ENCODE data around the gene SLC8A1.

Gene SLC8A1

GRCh38 chr2:40218679-40219078 lies 233.2 kb downstream of the SLC8A1 start:
- TF ChIP-seq ZNF565 (CRISPR knock-in tag; conservative IDR thresholded peaks at IDR 0.05; ENCODE audit: low read depth) (no peak), ARNTL (CRISPR knock-in tag; IDR thresholded peaks at IDR 0.05; ENCODE audit: borderline replicate concordance, low read depth) (no peak), CREB5 (CRISPR knock-in tag; IDR thresholded peaks at IDR 0.05; ENCODE audit: low read depth) (no peak), TCF4 (CRISPR knock-in tag; IDR thresholded peaks at IDR 0.05; ENCODE audit: borderline replicate concordance) (no peak), ZFP30 (CRISPR knock-in tag; IDR thresholded peaks at IDR 0.05) (no peak), CSRNP3 (CRISPR knock-in tag; IDR thresholded peaks at IDR 0.05) (no peak), TOX (CRISPR knock-in tag; IDR thresholded peaks at IDR 0.05; ENCODE audit: borderline replicate concordance) (no peak)
- TF ChIP-seq, protein P1, sequence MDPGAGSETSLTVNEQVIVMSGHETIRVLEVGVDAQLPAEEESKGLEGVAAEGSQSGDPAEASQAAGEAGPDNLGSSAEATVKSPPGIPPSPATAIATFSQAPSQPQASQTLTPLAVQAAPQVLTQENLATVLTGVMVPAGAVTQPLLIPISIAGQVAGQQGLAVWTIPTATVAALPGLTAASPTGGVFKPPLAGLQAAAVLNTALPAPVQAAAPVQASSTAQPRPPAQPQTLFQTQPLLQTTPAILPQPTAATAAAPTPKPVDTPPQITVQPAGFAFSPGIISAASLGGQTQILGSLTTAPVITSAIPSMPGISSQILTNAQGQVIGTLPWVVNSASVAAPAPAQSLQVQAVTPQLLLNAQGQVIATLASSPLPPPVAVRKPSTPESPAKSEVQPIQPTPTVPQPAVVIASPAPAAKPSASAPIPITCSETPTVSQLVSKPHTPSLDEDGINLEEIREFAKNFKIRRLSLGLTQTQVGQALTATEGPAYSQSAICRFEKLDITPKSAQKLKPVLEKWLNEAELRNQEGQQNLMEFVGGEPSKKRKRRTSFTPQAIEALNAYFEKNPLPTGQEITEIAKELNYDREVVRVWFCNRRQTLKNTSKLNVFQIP (CRISPR knock-in tag; IDR thresholded peaks at IDR 0.05; ENCODE audit: borderline replicate concordance, low read depth): no peak
- TF ChIP-seq, protein P2, sequence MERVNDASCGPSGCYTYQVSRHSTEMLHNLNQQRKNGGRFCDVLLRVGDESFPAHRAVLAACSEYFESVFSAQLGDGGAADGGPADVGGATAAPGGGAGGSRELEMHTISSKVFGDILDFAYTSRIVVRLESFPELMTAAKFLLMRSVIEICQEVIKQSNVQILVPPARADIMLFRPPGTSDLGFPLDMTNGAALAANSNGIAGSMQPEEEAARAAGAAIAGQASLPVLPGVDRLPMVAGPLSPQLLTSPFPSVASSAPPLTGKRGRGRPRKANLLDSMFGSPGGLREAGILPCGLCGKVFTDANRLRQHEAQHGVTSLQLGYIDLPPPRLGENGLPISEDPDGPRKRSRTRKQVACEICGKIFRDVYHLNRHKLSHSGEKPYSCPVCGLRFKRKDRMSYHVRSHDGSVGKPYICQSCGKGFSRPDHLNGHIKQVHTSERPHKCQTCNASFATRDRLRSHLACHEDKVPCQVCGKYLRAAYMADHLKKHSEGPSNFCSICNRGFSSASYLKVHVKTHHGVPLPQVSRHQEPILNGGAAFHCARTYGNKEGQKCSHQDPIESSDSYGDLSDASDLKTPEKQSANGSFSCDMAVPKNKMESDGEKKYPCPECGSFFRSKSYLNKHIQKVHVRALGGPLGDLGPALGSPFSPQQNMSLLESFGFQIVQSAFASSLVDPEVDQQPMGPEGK (CRISPR knock-in tag; IDR thresholded peaks at IDR 0.05; ENCODE audit: borderline replicate concordance): no peak
- ATAC-seq: no peak

GRCh38 chr2:40213619-40214018 lies 238.3 kb downstream of the SLC8A1 start:
- TF ChIP-seq, protein P2 (CRISPR knock-in tag; IDR thresholded peaks at IDR 0.05; ENCODE audit: borderline replicate concordance): no peak
- TF ChIP-seq SNAI2 (CRISPR knock-in tag; IDR thresholded peaks at IDR 0.05): no peak
- TF ChIP-seq ARNTL (CRISPR knock-in tag; IDR thresholded peaks at IDR 0.05; ENCODE audit: borderline replicate concordance, low read depth): no peak
- no peak for TF ChIP-seq GLIS3 (CRISPR knock-in tag; IDR thresholded peaks at IDR 0.05)
- TF ChIP-seq ZC3H10 (CRISPR knock-in tag; IDR thresholded peaks at IDR 0.05): no peak
- no peak for TF ChIP-seq RARB (CRISPR knock-in tag; IDR thresholded peaks at IDR 0.05)
- TF ChIP-seq BACH2 (CRISPR knock-in tag; IDR thresholded peaks at IDR 0.05; ENCODE audit: borderline replicate concordance): no peak
- TF ChIP-seq CSRNP3 (CRISPR knock-in tag; IDR thresholded peaks at IDR 0.05): no peak
- TF ChIP-seq CSDC2 (CRISPR knock-in tag; IDR thresholded peaks at IDR 0.05): no peak
- TF ChIP-seq ZNF565 (CRISPR knock-in tag; conservative IDR thresholded peaks at IDR 0.05; ENCODE audit: low read depth): no peak
- TF ChIP-seq, protein P3, sequence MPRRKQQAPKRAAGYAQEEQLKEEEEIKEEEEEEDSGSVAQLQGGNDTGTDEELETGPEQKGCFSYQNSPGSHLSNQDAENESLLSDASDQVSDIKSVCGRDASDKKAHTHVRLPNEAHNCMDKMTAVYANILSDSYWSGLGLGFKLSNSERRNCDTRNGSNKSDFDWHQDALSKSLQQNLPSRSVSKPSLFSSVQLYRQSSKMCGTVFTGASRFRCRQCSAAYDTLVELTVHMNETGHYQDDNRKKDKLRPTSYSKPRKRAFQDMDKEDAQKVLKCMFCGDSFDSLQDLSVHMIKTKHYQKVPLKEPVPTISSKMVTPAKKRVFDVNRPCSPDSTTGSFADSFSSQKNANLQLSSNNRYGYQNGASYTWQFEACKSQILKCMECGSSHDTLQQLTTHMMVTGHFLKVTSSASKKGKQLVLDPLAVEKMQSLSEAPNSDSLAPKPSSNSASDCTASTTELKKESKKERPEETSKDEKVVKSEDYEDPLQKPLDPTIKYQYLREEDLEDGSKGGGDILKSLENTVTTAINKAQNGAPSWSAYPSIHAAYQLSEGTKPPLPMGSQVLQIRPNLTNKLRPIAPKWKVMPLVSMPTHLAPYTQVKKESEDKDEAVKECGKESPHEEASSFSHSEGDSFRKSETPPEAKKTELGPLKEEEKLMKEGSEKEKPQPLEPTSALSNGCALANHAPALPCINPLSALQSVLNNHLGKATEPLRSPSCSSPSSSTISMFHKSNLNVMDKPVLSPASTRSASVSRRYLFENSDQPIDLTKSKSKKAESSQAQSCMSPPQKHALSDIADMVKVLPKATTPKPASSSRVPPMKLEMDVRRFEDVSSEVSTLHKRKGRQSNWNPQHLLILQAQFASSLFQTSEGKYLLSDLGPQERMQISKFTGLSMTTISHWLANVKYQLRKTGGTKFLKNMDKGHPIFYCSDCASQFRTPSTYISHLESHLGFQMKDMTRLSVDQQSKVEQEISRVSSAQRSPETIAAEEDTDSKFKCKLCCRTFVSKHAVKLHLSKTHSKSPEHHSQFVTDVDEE (CRISPR knock-in tag; IDR thresholded peaks at IDR 0.05): no peak
- no peak for TF ChIP-seq CREB5 (CRISPR knock-in tag; IDR thresholded peaks at IDR 0.05; ENCODE audit: low read depth)
- TF ChIP-seq, protein P1 (CRISPR knock-in tag; IDR thresholded peaks at IDR 0.05; ENCODE audit: borderline replicate concordance, low read depth): no peak
- TF ChIP-seq ZFP30 (CRISPR knock-in tag; IDR thresholded peaks at IDR 0.05): no peak
- no peak for TF ChIP-seq ZNF70 (CRISPR knock-in tag; IDR thresholded peaks at IDR 0.05)

More at GRCh38 chr2:40213619-40214018, 238.3 kb downstream of the SLC8A1 start:
- peak; percentile 25; the same call in 2 of the 3 replicates for ATAC-seq

All from SK-N-SH treated with all-trans-retinoic acid at 6 μM for 48 hours (cell line).